Gastroesophageal sphincter (tissue), 3 donors: ENCODE measurements around the gene SYT14.

Experiments used
- EP300 ChIP-seq: sonication (generic); formaldehyde crosslinking; IDR thresholded peaks from one replicate; pipeline ENCODE4 v1.6.1; 2017; ENCODE audit warnings: antibody characterized with exemption, mild to moderate bottlenecking
- POLR2A ChIP-seq, 2 donors: fragments of 450-650 bp; IDR thresholded peaks; one replicate each; pipeline ENCODE4 v1.6.1; 2017; ENCODE audit warnings: antibody characterized with exemption in 2 of 2, mild to moderate bottlenecking in 2 of 2, moderate library complexity in 1 of 2
- POLR2AphosphoS5 ChIP-seq: sonication (generic); formaldehyde crosslinking; IDR thresholded peaks from one replicate; pipeline ENCODE4 v1.6.1; 2017; ENCODE audit warnings: antibody characterized with exemption
- TF ChIP-seq, protein P1 (sequence below), 4 experiments: fragments of 200-600 bp in 2 of 4; fragments of 450-650 bp in 2 of 4; sonication (generic) in 1 of 4; IDR thresholded peaks; one replicate each; pipeline ENCODE4 v1.5.1; 2017 to 2019; ENCODE audit warnings: antibody characterized with exemption in 4 of 4, mild to moderate bottlenecking in 2 of 4, moderate library complexity in 2 of 4

DNA sequence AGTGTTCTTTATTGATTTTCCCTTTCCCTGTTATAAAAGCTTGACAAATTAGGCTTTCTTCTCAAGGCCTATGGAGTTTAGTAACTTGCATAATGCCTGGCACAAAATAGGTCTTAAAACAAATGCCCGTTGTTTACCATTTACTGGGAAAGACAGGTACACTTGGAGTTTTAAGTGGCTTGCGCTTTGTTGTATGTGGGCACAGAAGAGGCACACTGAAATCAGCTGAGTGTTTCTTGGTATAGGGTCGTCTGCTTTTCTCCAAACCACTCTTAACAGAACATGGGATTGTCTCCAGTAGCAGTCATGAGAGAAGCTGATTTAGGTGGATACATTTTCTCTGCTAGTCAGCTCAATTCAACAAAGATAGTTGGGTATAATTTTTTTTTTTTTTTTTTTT, 132.5 kb downstream of the SYT14 start:
- TF ChIP-seq, protein P1, sequence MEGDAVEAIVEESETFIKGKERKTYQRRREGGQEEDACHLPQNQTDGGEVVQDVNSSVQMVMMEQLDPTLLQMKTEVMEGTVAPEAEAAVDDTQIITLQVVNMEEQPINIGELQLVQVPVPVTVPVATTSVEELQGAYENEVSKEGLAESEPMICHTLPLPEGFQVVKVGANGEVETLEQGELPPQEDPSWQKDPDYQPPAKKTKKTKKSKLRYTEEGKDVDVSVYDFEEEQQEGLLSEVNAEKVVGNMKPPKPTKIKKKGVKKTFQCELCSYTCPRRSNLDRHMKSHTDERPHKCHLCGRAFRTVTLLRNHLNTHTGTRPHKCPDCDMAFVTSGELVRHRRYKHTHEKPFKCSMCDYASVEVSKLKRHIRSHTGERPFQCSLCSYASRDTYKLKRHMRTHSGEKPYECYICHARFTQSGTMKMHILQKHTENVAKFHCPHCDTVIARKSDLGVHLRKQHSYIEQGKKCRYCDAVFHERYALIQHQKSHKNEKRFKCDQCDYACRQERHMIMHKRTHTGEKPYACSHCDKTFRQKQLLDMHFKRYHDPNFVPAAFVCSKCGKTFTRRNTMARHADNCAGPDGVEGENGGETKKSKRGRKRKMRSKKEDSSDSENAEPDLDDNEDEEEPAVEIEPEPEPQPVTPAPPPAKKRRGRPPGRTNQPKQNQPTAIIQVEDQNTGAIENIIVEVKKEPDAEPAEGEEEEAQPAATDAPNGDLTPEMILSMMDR (IDR thresholded peaks at IDR 0.05), result no peak
- TF ChIP-seq POLR2A (IDR thresholded peaks at IDR 0.05) (no peak), POLR2AphosphoS5 (no peak), EP300 (no peak)
